Mucosa of descending colon (tissue), 3 donors: ENCODE measurements around the gene ZFP82. TPM values are rescaled to one million over a fixed set of nuclear protein-coding genes. Genes with fewer than 3 reads are reported as not detected.
A peak's percentile ranks its signal among the peaks of the same experiment; 100 is the strongest.

ENCODE experiments used
- ATAC-seq: fragments of 200-7000 bp; cut with Tn5 transposase; one replicate; pipeline ENCODE4 v1.9.1; 2020; ENCODE audit warnings: mild to moderate bottlenecking, moderate library complexity
- DNase-seq, 3 donors: peaks; one replicate each; pipeline ENCODE4 v3.0.0-alpha.2; 2020
- H3K36me3 ChIP-seq: fragments of 200-600 bp; one replicate; pipeline ENCODE4 v1.8.0; 2021; ENCODE audit warnings: low read depth, mild to moderate bottlenecking
- H3K4me1 ChIP-seq: fragments of 200-600 bp; one replicate; pipeline ENCODE4 v1.8.0; 2021; ENCODE audit warnings: low read depth, mild to moderate bottlenecking
- H3K4me3 ChIP-seq: fragments of 200-600 bp; one replicate; pipeline ENCODE4 v1.8.0; 2021; ENCODE audit warnings: mild to moderate bottlenecking
- H3K9me3 ChIP-seq: fragments of 200-600 bp; one replicate; pipeline ENCODE4 v1.8.0; 2021; ENCODE audit warnings: mild to moderate bottlenecking
- CTCF ChIP-seq: fragments of 200-600 bp; IDR thresholded peaks from one replicate; pipeline ENCODE4 v1.8.0; 2022; ENCODE audit warnings: antibody characterized with exemption, mild to moderate bottlenecking
- intact Hi-C, 2 donors: fragments of 100-400 bp; cut with DNase I in 1 of 2; cut with micrococcal nuclease in 1 of 2; formaldehyde crosslinking; loops; one replicate each; pipeline versions ENCODE4 v1.11.0 to v1.11.1; 2022; cut with DNase I, micrococcal nuclease
- total RNA-seq, 3 donors: library from RNA; stranded (reverse); fragmentation: NEBNext Ultra II Directional in 2 of 3; extraction: Animal tissue kit (Norgen Biotek cat#: 25700) in 2 of 3; gene quantifications; one replicate each; pipeline versions ENCODE4 v1.2.1 to v1.2.4, GENCODE V29; 2021 to 2023
- donor health status: DM: no; HTN: no; CAD: no; lungs with moderate emphysema.
- donor health status: DM: no; HTN: no; CAD: no.
- donor health status: DM: no; HTN: yes; CAD: no.

ZFP82 gene
- total RNA-seq, 3 donors from 2014 or later = 1.1 to 5.3 (median 1.2) TPM

GRCh38 chr19:36392916-36393673, 25.3 kb downstream of the ZFP82 start:
- H3K4me3 ChIP-seq = no peak overlapping the region
- H3K36me3 ChIP-seq = peaks cover 8% of the 10 kb centered on the region
- DNase-seq (no peak), ATAC-seq (no peak)
- peaks cover 99% of the 10 kb centered on the region for H3K9me3 ChIP-seq
- intact Hi-C loops = no loop called here
- no peak for TF ChIP-seq CTCF
- no peaks in the 10 kb centered on the region for H3K4me1 ChIP-seq

GRCh38 chr19:36379510-36379819, 39.0 kb downstream of the ZFP82 start:
- no peak overlapping the region for H3K4me3 ChIP-seq
- DNase-seq = no peak
- H3K9me3 ChIP-seq = no peaks in the 10 kb centered on the region
- intact Hi-C loops = no loop called here
- TF ChIP-seq CTCF = no peak
- no peaks in the 10 kb centered on the region for H3K36me3 ChIP-seq
- peaks cover 8% of the 10 kb centered on the region for H3K4me1 ChIP-seq
- no peak for ATAC-seq

DNA sequence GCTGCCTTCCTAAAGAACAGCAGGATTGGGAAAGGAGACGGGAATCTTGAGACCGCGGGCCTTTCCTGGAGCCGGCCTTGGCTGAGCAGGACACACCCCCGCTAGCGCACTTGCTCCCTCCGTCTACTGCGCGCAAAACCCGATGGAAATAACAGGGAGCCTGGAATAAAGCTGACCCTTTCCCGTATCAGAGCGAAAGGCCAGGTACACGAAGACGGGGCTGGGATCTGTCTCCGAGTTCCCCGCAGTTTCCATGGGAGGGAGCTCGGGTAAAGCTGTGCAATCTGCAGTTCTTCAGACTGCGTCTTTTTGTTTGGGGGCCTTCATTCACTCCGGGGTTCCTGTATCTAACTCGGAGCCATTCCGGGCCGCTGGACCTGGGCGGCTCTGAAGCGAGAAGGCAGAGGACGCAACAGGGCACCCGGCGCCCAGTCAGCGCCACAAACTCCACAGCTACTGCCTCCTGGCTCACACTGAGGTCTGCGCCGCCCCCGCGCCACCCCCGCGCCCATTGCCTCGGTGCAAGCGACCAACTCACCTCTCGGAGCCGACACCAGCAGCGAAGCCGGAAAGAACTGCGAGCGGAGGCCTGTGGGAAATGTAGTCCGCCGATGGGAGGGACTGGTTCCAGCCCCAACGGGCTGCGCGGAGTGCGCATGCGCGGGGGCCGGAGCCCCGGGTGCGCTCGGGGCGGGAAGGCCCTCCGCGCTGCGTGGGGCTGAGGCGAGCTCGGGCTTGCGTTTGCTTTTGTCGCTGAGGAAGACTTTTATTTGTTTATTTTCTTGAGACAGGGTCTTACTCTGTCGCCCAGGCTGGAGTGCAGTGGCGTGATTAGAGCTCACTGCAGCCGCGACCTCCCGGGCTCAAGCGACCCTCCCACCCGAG, 39.6 kb downstream of the ZFP82 start, which contains the start of gene ZFP14:
ZFP14 (minus strand) TSS at position 577 of the 885 bp plus-strand sequence. CDS start 11,309 bp downstream, outside the sequence.
- peak; percentile 100 for ATAC-seq
- intact Hi-C loops = no loop called here

GRCh38 chr19:36377541-36378178, 40.8 kb downstream of the ZFP82 start:
- peak in 1 of 3 donors; percentile 34 for DNase-seq
- TF ChIP-seq CTCF = no peak
- Histone ChIP-seq H3K4me1 (peaks cover 8% of the 10 kb centered on the region), H3K9me3 (peaks cover 7% of the 10 kb centered on the region), H3K36me3 (no peaks in the 10 kb centered on the region), H3K4me3 (no peak overlapping the region)
- intact Hi-C loops = no loop called here
- ATAC-seq = no peak

More for the DNA sequence above, 39.6 kb downstream of the ZFP82 start, which contains the start of gene ZFP14:
- TF ChIP-seq CTCF = no peak
- peak within 1 kb of the TSS; percentile 64 for H3K4me3 ChIP-seq
- no peaks in the 10 kb centered on the region for H3K9me3 ChIP-seq
- DNase-seq = peak; percentile 95 to 96 (median 95)
- peaks cover 8% of the 10 kb centered on the region for H3K4me1 ChIP-seq
- no peaks in the 10 kb centered on the region for H3K36me3 ChIP-seq

GRCh38 chr19:36373638-36374156, 44.7 kb downstream of the ZFP82 start:
- Histone ChIP-seq H3K9me3 (peaks cover 22% of the 10 kb centered on the region), H3K36me3 (no peaks in the 10 kb centered on the region), H3K4me3 (no peak overlapping the region), H3K4me1 (peaks cover 8% of the 10 kb centered on the region)
- TF ChIP-seq CTCF = no peak
- DNase-seq (no peak), ATAC-seq (no peak)
- intact Hi-C loops = no loop called here
